ENCODE results near the gene AKNA. TPM values are rescaled to one million over a fixed set of nuclear protein-coding genes. Genes with fewer than 3 reads are reported as not detected.

AKNA gene
- total RNA-seq, 1 donor from 2014 or later, result 11.4 TPM

- DNase-seq (ENCODE audit: low spot score), result no peak
- TF ChIP-seq EZH2phosphoT487 (IDR thresholded peaks at IDR 0.05) (no peak), CTCF (IDR thresholded peaks at IDR 0.05) (no peak), EZH2 (IDR thresholded peaks at IDR 0.05) (no peak)
- peaks cover 8% of the 10 kb centered on the region for H3K9me3 ChIP-seq (ENCODE audit: low read depth)
- H3K36me3 Mint-ChIP-seq, result peaks cover 44% of the 10 kb centered on the region
- no peak overlapping the region for H3K27ac Mint-ChIP-seq
- no peaks in the 10 kb centered on the region for H4K20me1 ChIP-seq (ENCODE audit: low read depth)
- H3K79me2 ChIP-seq (ENCODE audit: low read depth), result no peaks in the 10 kb centered on the region
- H2AFZ ChIP-seq (replicated peaks), result no peak overlapping the region
- no peak overlapping the region for H3K4me2 ChIP-seq
- no peak overlapping the region for H3K4me3 Mint-ChIP-seq
- no peaks in the 10 kb centered on the region for H3K4me1 Mint-ChIP-seq
- H3K36me3 ChIP-seq, result peaks cover 18% of the 10 kb centered on the region
- no peak overlapping the region for H3K9ac ChIP-seq
- H3K27me3 ChIP-seq, result no peaks in the 10 kb centered on the region
- no peaks in the 10 kb centered on the region for H3F3A ChIP-seq (ENCODE audit: low read depth)
- no peak overlapping the region for H3K4me3 ChIP-seq
- H3K27ac ChIP-seq, result no peak overlapping the region
- no peaks in the 10 kb centered on the region for H3K27me3 Mint-ChIP-seq (ENCODE audit: insufficient read depth, low read depth)
- H3K4me1 ChIP-seq, result no peaks in the 10 kb centered on the region
- H3K9me3 Mint-ChIP-seq, result peaks cover 19% of the 10 kb centered on the region
These were observed 91.4 kb downstream of the AKNA start for GRCh38 chr9:114296338-114296737.

- Histone ChIP-seq H3K4me3 (no peak overlapping the region), H3K9me3 (ENCODE audit: low read depth) (peaks cover 8% of the 10 kb centered on the region), H3K27me3 (no peaks in the 10 kb centered on the region), H3K4me2 (no peak overlapping the region), H3K9ac (no peak overlapping the region), H4K20me1 (ENCODE audit: low read depth) (no peaks in the 10 kb centered on the region), H2AFZ (replicated peaks) (no peak overlapping the region), H3K27ac (no peak overlapping the region), H3F3A (ENCODE audit: low read depth) (no peaks in the 10 kb centered on the region), H3K36me3 (peaks cover 18% of the 10 kb centered on the region), H3K79me2 (ENCODE audit: low read depth) (no peaks in the 10 kb centered on the region), H3K4me1 (no peaks in the 10 kb centered on the region)
- Mint-ChIP-seq H3K36me3 (peaks cover 41% of the 10 kb centered on the region), H3K27ac (no peak overlapping the region), H3K9me3 (peaks cover 19% of the 10 kb centered on the region), H3K27me3 (ENCODE audit: insufficient read depth, low read depth) (no peaks in the 10 kb centered on the region), H3K4me3 (no peak overlapping the region), H3K4me1 (peaks cover 8% of the 10 kb centered on the region)
- TF ChIP-seq EZH2phosphoT487 (IDR thresholded peaks at IDR 0.05) (no peak), EZH2 (IDR thresholded peaks at IDR 0.05) (no peak)
- no peak for DNase-seq (ENCODE audit: low spot score)
These were observed 93.1 kb downstream of the AKNA start for GRCh38 chr9:114294664-114295063.

- Histone ChIP-seq H4K20me1 (ENCODE audit: low read depth) (no peaks in the 10 kb centered on the region), H3K4me2 (no peak overlapping the region), H3K27me3 (no peaks in the 10 kb centered on the region), H3K9ac (no peak overlapping the region), H3K27ac (no peak overlapping the region), H3K9me3 (ENCODE audit: low read depth) (peaks cover 8% of the 10 kb centered on the region), H2AFZ (replicated peaks) (no peak overlapping the region), H3K79me2 (ENCODE audit: low read depth) (no peaks in the 10 kb centered on the region), H3K4me1 (peaks cover 12% of the 10 kb centered on the region), H3F3A (ENCODE audit: low read depth) (no peaks in the 10 kb centered on the region), H3K4me3 (no peak overlapping the region), H3K36me3 (peaks cover 10% of the 10 kb centered on the region)
- Mint-ChIP-seq H3K27ac (no peak overlapping the region), H3K4me1 (peaks cover 11% of the 10 kb centered on the region), H3K9me3 (peaks cover 19% of the 10 kb centered on the region), H3K36me3 (peaks cover 32% of the 10 kb centered on the region), H3K27me3 (ENCODE audit: insufficient read depth, low read depth) (peaks cover 6% of the 10 kb centered on the region), H3K4me3 (no peak overlapping the region)
- TF ChIP-seq EZH2phosphoT487 (IDR thresholded peaks at IDR 0.05) (no peak), EZH2 (IDR thresholded peaks at IDR 0.05) (no peak)
- DNase-seq (ENCODE audit: low spot score), result no peak
These were observed 95.7 kb downstream of the AKNA start for GRCh38 chr9:114291886-114292590.

- Mint-ChIP-seq H3K4me3 (no peak overlapping the region), H3K27ac (peak overlapping the region; percentile 52), H3K4me1 (peaks cover 13% of the 10 kb centered on the region), H3K36me3 (peaks cover 28% of the 10 kb centered on the region), H3K9me3 (peaks cover 18% of the 10 kb centered on the region), H3K27me3 (ENCODE audit: insufficient read depth, low read depth) (peaks cover 8% of the 10 kb centered on the region)
- peaks cover 12% of the 10 kb centered on the region for H3K4me1 ChIP-seq
- no peak overlapping the region for H3K27ac ChIP-seq
- H2AFZ ChIP-seq (replicated peaks), result no peak overlapping the region
- no peak overlapping the region for H3K4me2 ChIP-seq
- H3K4me3 ChIP-seq, result no peak overlapping the region
- no peaks in the 10 kb centered on the region for H3K27me3 ChIP-seq
- no peaks in the 10 kb centered on the region for H3F3A ChIP-seq (ENCODE audit: low read depth)
- peaks cover 8% of the 10 kb centered on the region for H3K9me3 ChIP-seq (ENCODE audit: low read depth)
- H3K36me3 ChIP-seq, result peaks cover 8% of the 10 kb centered on the region
- DNase-seq (ENCODE audit: low spot score), result peak; percentile 76
- no peaks in the 10 kb centered on the region for H3K79me2 ChIP-seq (ENCODE audit: low read depth)
- H3K9ac ChIP-seq, result no peak overlapping the region
- peak; percentile 96 for TF ChIP-seq CTCF (IDR thresholded peaks at IDR 0.05)
- no peak for TF ChIP-seq EZH2phosphoT487 (IDR thresholded peaks at IDR 0.05)
- no peaks in the 10 kb centered on the region for H4K20me1 ChIP-seq (ENCODE audit: low read depth)
These were observed 96.7 kb downstream of the AKNA start for GRCh38 chr9:114291064-114291474.
